Measurements from ENCODE around the gene SLC9A9. TPM values are rescaled to one million over a fixed set of nuclear protein-coding genes. Genes with fewer than 3 reads are reported as not detected.

SLC9A9 gene
- polyA plus RNA-seq, 1 of the 3 experiments (the other 2 are of a cell fraction), result 0.05 TPM

DNA sequence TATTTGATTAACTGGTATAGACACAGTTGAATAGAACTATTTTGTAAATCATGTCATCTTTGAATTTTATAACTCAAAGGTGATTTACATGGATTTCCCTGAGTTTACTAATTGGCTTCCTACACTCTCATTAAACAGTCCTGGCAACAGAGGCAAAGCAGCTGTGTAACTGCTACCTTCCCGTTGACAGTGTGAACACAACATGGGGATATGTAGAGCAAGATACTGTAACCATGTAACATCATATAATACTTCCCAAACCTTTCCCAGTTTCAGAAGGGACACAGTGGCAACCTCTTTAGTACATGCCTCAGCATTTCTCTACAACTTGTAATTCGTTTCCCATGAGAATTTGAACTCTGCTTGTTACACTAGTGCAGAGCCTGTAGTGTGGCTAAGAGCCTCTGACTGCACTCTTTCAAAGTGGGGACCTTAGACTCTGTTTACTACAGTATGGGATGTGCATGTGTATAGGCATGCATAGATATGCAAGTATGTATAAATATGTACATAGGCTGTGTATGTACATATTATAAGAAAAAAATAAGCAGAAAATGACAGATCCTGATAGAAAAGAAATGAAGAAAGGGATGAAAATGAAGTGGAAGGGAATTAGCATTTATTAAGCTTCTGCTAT is 299.3 kb downstream of the SLC9A9 start:
- no peaks in the 10 kb centered on the region for H3K79me2 ChIP-seq (ENCODE audit: insufficient read depth)
- CTCF ChIA-PET, result no interaction called here

More for the DNA sequence above, 299.3 kb downstream of the SLC9A9 start:
- Histone ChIP-seq H3F3A (replicated peaks; ENCODE audit: insufficient read depth) (no peaks in the 10 kb centered on the region), H3K4me1 (ENCODE audit: control insufficient read depth in 1 of 2, insufficient read depth in 2 of 2, low read depth in 1 of 2, low read length in 1 of 2) (no peaks in the 10 kb centered on the region), H2AFZ (ENCODE audit: low read depth) (no peak overlapping the region), H3K9me2 (no peaks in the 10 kb centered on the region), H3K9me3 (no peaks in the 10 kb centered on the region), H3K27me3 (ENCODE audit: insufficient read depth) (no peaks in the 10 kb centered on the region), H3K27ac (ENCODE audit: low read depth in 2 of 2, low read length in 1 of 2) (no peak overlapping the region), H3K36me3 (replicated peaks in 1 of 2; ENCODE audit: control insufficient read depth in 1 of 2, insufficient read depth in 2 of 2, low read length in 1 of 2) (no peaks in the 10 kb centered on the region), H3K4me2 (no peak overlapping the region), H3K4me3 (ENCODE audit: low read depth in 2 of 2, low read length in 1 of 2) (no peak overlapping the region), H3K9ac (no peak overlapping the region), H4K20me1 (ENCODE audit: insufficient read depth) (no peaks in the 10 kb centered on the region)
- POLR2A ChIA-PET, result no interaction called here
- no peak for DNase-seq
- 0% methylated on average over 2 of the region's 2 CpGs for WGBS (ENCODE audit: low lambda C conversion rate)
- TF ChIP-seq, protein P1, sequence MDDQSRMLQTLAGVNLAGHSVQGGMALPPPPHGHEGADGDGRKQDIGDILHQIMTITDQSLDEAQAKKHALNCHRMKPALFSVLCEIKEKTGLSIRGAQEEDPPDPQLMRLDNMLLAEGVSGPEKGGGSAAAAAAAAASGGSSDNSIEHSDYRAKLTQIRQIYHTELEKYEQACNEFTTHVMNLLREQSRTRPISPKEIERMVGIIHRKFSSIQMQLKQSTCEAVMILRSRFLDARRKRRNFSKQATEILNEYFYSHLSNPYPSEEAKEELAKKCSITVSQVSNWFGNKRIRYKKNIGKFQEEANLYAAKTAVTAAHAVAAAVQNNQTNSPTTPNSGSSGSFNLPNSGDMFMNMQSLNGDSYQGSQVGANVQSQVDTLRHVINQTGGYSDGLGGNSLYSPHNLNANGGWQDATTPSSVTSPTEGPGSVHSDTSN (IDR thresholded peaks at IDR 0.05), result no peak
- TF ChIP-seq RAD21 (IDR thresholded peaks at IDR 0.05; ENCODE audit: low read length) (no peak), NFIC (IDR thresholded peaks at IDR 0.05; ENCODE audit: borderline replicate concordance) (no peak), EZH2phosphoT487 (IDR thresholded peaks at IDR 0.05; ENCODE audit: borderline replicate concordance, low read depth) (no peak), RCOR1 (IDR thresholded peaks at IDR 0.05; ENCODE audit: low read length) (no peak), POLR2AphosphoS5 (IDR thresholded peaks at IDR 0.05; ENCODE audit: low read depth, low read length) (no peak), JUND (IDR thresholded peaks at IDR 0.05) (no peak), RXRA (IDR thresholded peaks at IDR 0.05; ENCODE audit: borderline replicate concordance, low read depth) (no peak), NRF1 (IDR thresholded peaks at IDR 0.05; ENCODE audit: low read depth, low read length) (no peak), RFX5 (IDR thresholded peaks at IDR 0.05; ENCODE audit: low read length) (no peak), MEF2A (IDR thresholded peaks at IDR 0.05; ENCODE audit: borderline replicate concordance, low read depth) (no peak)
- TF ChIP-seq, protein P2, sequence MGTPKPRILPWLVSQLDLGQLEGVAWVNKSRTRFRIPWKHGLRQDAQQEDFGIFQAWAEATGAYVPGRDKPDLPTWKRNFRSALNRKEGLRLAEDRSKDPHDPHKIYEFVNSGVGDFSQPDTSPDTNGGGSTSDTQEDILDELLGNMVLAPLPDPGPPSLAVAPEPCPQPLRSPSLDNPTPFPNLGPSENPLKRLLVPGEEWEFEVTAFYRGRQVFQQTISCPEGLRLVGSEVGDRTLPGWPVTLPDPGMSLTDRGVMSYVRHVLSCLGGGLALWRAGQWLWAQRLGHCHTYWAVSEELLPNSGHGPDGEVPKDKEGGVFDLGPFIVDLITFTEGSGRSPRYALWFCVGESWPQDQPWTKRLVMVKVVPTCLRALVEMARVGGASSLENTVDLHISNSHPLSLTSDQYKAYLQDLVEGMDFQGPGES (IDR thresholded peaks at IDR 0.05; ENCODE audit: low read depth, low read length), result no peak
- TF ChIP-seq, protein P3, sequence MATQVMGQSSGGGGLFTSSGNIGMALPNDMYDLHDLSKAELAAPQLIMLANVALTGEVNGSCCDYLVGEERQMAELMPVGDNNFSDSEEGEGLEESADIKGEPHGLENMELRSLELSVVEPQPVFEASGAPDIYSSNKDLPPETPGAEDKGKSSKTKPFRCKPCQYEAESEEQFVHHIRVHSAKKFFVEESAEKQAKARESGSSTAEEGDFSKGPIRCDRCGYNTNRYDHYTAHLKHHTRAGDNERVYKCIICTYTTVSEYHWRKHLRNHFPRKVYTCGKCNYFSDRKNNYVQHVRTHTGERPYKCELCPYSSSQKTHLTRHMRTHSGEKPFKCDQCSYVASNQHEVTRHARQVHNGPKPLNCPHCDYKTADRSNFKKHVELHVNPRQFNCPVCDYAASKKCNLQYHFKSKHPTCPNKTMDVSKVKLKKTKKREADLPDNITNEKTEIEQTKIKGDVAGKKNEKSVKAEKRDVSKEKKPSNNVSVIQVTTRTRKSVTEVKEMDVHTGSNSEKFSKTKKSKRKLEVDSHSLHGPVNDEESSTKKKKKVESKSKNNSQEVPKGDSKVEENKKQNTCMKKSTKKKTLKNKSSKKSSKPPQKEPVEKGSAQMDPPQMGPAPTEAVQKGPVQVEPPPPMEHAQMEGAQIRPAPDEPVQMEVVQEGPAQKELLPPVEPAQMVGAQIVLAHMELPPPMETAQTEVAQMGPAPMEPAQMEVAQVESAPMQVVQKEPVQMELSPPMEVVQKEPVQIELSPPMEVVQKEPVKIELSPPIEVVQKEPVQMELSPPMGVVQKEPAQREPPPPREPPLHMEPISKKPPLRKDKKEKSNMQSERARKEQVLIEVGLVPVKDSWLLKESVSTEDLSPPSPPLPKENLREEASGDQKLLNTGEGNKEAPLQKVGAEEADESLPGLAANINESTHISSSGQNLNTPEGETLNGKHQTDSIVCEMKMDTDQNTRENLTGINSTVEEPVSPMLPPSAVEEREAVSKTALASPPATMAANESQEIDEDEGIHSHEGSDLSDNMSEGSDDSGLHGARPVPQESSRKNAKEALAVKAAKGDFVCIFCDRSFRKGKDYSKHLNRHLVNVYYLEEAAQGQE (IDR thresholded peaks at IDR 0.05; ENCODE audit: low read depth, low read length), result no peak
- TF ChIP-seq, protein P4, sequence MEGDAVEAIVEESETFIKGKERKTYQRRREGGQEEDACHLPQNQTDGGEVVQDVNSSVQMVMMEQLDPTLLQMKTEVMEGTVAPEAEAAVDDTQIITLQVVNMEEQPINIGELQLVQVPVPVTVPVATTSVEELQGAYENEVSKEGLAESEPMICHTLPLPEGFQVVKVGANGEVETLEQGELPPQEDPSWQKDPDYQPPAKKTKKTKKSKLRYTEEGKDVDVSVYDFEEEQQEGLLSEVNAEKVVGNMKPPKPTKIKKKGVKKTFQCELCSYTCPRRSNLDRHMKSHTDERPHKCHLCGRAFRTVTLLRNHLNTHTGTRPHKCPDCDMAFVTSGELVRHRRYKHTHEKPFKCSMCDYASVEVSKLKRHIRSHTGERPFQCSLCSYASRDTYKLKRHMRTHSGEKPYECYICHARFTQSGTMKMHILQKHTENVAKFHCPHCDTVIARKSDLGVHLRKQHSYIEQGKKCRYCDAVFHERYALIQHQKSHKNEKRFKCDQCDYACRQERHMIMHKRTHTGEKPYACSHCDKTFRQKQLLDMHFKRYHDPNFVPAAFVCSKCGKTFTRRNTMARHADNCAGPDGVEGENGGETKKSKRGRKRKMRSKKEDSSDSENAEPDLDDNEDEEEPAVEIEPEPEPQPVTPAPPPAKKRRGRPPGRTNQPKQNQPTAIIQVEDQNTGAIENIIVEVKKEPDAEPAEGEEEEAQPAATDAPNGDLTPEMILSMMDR (IDR thresholded peaks at IDR 0.05), result no peak
- TF ChIP-seq, protein P5, sequence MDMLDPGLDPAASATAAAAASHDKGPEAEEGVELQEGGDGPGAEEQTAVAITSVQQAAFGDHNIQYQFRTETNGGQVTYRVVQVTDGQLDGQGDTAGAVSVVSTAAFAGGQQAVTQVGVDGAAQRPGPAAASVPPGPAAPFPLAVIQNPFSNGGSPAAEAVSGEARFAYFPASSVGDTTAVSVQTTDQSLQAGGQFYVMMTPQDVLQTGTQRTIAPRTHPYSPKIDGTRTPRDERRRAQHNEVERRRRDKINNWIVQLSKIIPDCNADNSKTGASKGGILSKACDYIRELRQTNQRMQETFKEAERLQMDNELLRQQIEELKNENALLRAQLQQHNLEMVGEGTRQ (IDR thresholded peaks at IDR 0.05; ENCODE audit: borderline replicate concordance, low read depth, low read length), result no peak
- TF ChIP-seq, protein P6, sequence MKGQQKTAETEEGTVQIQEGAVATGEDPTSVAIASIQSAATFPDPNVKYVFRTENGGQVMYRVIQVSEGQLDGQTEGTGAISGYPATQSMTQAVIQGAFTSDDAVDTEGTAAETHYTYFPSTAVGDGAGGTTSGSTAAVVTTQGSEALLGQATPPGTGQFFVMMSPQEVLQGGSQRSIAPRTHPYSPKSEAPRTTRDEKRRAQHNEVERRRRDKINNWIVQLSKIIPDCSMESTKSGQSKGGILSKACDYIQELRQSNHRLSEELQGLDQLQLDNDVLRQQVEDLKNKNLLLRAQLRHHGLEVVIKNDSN (IDR thresholded peaks at IDR 0.05; ENCODE audit: borderline replicate concordance, low read depth), result no peak
- TF ChIP-seq, protein P7, sequence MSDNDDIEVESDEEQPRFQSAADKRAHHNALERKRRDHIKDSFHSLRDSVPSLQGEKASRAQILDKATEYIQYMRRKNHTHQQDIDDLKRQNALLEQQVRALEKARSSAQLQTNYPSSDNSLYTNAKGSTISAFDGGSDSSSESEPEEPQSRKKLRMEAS (IDR thresholded peaks at IDR 0.05; ENCODE audit: low read depth), result no peak
- TF ChIP-seq, protein P8, sequence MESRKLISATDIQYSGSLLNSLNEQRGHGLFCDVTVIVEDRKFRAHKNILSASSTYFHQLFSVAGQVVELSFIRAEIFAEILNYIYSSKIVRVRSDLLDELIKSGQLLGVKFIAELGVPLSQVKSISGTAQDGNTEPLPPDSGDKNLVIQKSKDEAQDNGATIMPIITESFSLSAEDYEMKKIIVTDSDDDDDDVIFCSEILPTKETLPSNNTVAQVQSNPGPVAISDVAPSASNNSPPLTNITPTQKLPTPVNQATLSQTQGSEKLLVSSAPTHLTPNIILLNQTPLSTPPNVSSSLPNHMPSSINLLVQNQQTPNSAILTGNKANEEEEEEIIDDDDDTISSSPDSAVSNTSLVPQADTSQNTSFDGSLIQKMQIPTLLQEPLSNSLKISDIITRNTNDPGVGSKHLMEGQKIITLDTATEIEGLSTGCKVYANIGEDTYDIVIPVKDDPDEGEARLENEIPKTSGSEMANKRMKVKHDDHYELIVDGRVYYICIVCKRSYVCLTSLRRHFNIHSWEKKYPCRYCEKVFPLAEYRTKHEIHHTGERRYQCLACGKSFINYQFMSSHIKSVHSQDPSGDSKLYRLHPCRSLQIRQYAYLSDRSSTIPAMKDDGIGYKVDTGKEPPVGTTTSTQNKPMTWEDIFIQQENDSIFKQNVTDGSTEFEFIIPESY (IDR thresholded peaks at IDR 0.05; ENCODE audit: borderline replicate concordance, low read depth), result no peak

Measured in SK-N-SH (cell line).